Measurements from ENCODE around the gene RPL7L1. TPM values are rescaled to one million over a fixed set of nuclear protein-coding genes. Genes with fewer than 3 reads are reported as not detected.

RPL7L1 gene
- total and polyA plus RNA-seq, 2 of the 13 experiments (the other 11 are each of a cell fraction or from before 2014, with no cell fraction given), result 51.6 to 179 TPM

DNA sequence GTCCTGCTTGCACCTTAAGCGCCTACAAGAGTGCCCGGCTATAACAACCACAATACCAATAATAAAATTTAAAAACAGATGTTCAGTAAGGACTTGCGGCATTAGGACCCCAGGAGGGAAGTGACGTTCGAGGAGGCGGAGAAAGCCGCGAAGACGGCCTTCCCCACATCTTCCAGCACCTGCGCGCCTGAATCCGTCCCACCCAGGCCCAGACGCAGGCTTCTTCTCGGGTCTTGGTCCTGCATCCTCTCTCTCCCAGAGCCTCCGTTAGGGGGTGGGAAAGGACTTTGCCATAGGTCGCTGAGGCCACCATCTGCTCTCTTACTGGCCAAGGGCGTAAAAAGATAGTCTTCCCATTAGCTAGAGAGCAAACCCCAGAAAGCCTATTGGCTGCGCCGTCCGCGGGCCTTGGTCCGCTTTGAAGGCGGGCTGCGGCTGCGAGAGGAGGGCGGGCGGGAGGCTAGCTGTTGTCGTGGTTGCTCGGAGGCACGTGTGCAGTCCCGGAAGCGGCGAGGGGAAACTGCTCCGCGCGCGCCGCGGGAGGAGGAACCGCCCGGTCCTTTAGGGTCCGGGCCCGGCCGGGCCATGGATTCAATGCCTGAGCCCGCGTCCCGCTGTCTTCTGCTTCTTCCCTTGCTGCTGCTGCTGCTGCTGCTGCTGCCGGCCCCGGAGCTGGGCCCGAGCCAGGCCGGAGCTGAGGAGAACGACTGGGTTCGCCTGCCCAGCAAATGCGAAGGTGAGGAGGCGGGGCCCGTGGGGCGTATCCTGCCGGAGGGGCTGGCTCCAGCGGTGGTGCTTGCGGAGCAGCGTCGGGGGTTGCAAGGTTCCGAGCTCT is 49.8 kb downstream of the RPL7L1 start, which contains the start of gene CNPY3 (continued):
- TF ChIP-seq, protein P1, sequence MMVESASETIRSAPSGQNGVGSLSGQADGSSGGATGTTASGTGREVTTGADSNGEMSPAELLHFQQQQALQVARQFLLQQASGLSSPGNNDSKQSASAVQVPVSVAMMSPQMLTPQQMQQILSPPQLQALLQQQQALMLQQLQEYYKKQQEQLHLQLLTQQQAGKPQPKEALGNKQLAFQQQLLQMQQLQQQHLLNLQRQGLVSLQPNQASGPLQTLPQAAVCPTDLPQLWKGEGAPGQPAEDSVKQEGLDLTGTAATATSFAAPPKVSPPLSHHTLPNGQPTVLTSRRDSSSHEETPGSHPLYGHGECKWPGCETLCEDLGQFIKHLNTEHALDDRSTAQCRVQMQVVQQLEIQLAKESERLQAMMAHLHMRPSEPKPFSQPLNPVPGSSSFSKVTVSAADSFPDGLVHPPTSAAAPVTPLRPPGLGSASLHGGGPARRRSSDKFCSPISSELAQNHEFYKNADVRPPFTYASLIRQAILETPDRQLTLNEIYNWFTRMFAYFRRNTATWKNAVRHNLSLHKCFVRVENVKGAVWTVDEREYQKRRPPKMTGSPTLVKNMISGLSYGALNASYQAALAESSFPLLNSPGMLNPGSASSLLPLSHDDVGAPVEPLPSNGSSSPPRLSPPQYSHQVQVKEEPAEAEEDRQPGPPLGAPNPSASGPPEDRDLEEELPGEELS (CRISPR knock-in tag; IDR thresholded peaks at IDR 0.05), result peak; percentile 71
- TF ChIP-seq, protein P2, sequence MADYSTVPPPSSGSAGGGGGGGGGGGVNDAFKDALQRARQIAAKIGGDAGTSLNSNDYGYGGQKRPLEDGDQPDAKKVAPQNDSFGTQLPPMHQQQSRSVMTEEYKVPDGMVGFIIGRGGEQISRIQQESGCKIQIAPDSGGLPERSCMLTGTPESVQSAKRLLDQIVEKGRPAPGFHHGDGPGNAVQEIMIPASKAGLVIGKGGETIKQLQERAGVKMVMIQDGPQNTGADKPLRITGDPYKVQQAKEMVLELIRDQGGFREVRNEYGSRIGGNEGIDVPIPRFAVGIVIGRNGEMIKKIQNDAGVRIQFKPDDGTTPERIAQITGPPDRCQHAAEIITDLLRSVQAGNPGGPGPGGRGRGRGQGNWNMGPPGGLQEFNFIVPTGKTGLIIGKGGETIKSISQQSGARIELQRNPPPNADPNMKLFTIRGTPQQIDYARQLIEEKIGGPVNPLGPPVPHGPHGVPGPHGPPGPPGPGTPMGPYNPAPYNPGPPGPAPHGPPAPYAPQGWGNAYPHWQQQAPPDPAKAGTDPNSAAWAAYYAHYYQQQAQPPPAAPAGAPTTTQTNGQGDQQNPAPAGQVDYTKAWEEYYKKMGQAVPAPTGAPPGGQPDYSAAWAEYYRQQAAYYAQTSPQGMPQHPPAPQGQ (CRISPR knock-in tag; IDR thresholded peaks at IDR 0.05; ENCODE audit: borderline replicate concordance), result no peak
- TF ChIP-seq, protein P3, sequence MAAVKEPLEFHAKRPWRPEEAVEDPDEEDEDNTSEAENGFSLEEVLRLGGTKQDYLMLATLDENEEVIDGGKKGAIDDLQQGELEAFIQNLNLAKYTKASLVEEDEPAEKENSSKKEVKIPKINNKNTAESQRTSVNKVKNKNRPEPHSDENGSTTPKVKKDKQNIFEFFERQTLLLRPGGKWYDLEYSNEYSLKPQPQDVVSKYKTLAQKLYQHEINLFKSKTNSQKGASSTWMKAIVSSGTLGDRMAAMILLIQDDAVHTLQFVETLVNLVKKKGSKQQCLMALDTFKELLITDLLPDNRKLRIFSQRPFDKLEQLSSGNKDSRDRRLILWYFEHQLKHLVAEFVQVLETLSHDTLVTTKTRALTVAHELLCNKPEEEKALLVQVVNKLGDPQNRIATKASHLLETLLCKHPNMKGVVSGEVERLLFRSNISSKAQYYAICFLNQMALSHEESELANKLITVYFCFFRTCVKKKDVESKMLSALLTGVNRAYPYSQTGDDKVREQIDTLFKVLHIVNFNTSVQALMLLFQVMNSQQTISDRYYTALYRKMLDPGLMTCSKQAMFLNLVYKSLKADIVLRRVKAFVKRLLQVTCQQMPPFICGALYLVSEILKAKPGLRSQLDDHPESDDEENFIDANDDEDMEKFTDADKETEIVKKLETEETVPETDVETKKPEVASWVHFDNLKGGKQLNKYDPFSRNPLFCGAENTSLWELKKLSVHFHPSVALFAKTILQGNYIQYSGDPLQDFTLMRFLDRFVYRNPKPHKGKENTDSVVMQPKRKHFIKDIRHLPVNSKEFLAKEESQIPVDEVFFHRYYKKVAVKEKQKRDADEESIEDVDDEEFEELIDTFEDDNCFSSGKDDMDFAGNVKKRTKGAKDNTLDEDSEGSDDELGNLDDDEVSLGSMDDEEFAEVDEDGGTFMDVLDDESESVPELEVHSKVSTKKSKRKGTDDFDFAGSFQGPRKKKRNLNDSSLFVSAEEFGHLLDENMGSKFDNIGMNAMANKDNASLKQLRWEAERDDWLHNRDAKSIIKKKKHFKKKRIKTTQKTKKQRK (IDR thresholded peaks at IDR 0.05; ENCODE audit: low read length), result no peak
- TF ChIP-seq MBD4 (IDR thresholded peaks at IDR 0.05; ENCODE audit: borderline replicate concordance, low read length) (no peak), ZNF556 (CRISPR knock-in tag; IDR thresholded peaks at IDR 0.05; ENCODE audit: borderline replicate concordance) (peak; percentile 99), HNRNPL (IDR thresholded peaks at IDR 0.05; ENCODE audit: low read depth, low read length) (no peak), ZC3H13 (CRISPR knock-in tag; IDR thresholded peaks at IDR 0.05) (peak; percentile 99), EEA1 (CRISPR knock-in tag; IDR thresholded peaks at IDR 0.05; ENCODE audit: borderline replicate concordance) (no peak), U2AF2 (IDR thresholded peaks at IDR 0.05; ENCODE audit: low read depth, low read length) (no peak), ZSCAN20 (CRISPR knock-in tag; IDR thresholded peaks at IDR 0.05; ENCODE audit: borderline replicate concordance) (peak; percentile 90; the same call in 1 of the 2 replicates), NR2F2 (IDR thresholded peaks at IDR 0.05; ENCODE audit: borderline replicate concordance, low read depth) (peak; percentile 39; the same call in 1 of the 2 replicates), ZNF256 (CRISPR knock-in tag; conservative IDR thresholded peaks at IDR 0.05) (peak; percentile 78), ZNF431 (CRISPR knock-in tag; IDR thresholded peaks at IDR 0.05; ENCODE audit: borderline replicate concordance, low read depth) (peak; percentile 96; the same call in 1 of the 2 replicates)
- TF ChIP-seq, protein P4, sequence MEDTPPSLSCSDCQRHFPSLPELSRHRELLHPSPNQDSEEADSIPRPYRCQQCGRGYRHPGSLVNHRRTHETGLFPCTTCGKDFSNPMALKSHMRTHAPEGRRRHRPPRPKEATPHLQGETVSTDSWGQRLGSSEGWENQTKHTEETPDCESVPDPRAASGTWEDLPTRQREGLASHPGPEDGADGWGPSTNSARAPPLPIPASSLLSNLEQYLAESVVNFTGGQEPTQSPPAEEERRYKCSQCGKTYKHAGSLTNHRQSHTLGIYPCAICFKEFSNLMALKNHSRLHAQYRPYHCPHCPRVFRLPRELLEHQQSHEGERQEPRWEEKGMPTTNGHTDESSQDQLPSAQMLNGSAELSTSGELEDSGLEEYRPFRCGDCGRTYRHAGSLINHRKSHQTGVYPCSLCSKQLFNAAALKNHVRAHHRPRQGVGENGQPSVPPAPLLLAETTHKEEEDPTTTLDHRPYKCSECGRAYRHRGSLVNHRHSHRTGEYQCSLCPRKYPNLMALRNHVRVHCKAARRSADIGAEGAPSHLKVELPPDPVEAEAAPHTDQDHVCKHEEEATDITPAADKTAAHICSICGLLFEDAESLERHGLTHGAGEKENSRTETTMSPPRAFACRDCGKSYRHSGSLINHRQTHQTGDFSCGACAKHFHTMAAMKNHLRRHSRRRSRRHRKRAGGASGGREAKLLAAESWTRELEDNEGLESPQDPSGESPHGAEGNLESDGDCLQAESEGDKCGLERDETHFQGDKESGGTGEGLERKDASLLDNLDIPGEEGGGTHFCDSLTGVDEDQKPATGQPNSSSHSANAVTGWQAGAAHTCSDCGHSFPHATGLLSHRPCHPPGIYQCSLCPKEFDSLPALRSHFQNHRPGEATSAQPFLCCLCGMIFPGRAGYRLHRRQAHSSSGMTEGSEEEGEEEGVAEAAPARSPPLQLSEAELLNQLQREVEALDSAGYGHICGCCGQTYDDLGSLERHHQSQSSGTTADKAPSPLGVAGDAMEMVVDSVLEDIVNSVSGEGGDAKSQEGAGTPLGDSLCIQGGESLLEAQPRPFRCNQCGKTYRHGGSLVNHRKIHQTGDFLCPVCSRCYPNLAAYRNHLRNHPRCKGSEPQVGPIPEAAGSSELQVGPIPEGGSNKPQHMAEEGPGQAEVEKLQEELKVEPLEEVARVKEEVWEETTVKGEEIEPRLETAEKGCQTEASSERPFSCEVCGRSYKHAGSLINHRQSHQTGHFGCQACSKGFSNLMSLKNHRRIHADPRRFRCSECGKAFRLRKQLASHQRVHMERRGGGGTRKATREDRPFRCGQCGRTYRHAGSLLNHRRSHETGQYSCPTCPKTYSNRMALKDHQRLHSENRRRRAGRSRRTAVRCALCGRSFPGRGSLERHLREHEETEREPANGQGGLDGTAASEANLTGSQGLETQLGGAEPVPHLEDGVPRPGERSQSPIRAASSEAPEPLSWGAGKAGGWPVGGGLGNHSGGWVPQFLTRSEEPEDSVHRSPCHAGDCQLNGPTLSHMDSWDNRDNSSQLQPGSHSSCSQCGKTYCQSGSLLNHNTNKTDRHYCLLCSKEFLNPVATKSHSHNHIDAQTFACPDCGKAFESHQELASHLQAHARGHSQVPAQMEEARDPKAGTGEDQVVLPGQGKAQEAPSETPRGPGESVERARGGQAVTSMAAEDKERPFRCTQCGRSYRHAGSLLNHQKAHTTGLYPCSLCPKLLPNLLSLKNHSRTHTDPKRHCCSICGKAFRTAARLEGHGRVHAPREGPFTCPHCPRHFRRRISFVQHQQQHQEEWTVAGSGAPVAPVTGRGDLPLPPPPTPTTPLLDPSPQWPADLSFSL (CRISPR knock-in tag; IDR thresholded peaks at IDR 0.05), result no peak
